Calu3 (cell line): Measurements from ENCODE around the gene INSL4. TPM values are rescaled to one million over a fixed set of nuclear protein-coding genes. Genes with fewer than 3 reads are reported as not detected.
A peak's percentile ranks its signal among the peaks of the same experiment; 100 is the strongest.

Experiments
- BruUV-seq: library from RNA; stranded (reverse); fragments of 400-500 nt; replicated peaks from 2 replicates; lab custom pipeline; 2021; lab: Mats Ljungman, UMichigan
- CTCF ChIA-PET: fragments of 300-600 bp; sonication (Branson Sonifier 250); formaldehyde crosslinking; loops from one replicate; lab custom pipeline; 2022; ENCODE audit warnings: antibody characterized with exemption; lab: Charles Lee
- DNase-seq: peaks from one replicate; pipeline ENCODE4 v3.0.0; 2022
- H3K27ac Mint-ChIP-seq: one replicate; pipeline ENCODE4 v1.8.0; 2022; ENCODE audit warnings: mixed read lengths; ENCODE audit not compliant: unreplicated experiment
- H3K27me3 Mint-ChIP-seq: one replicate; pipeline ENCODE4 v1.8.0; 2022; ENCODE audit warnings: mixed read lengths; ENCODE audit not compliant: unreplicated experiment
- H3K36me3 Mint-ChIP-seq: one replicate; pipeline ENCODE4 v1.8.0; 2022; ENCODE audit warnings: mild to moderate bottlenecking, moderate library complexity, mixed read lengths; ENCODE audit not compliant: insufficient read depth, unreplicated experiment
- H3K4me1 Mint-ChIP-seq: one replicate; pipeline ENCODE4 v1.8.0; 2022; ENCODE audit warnings: mild to moderate bottlenecking, low read depth, mixed read lengths; ENCODE audit not compliant: unreplicated experiment
- H3K4me3 Mint-ChIP-seq: one replicate; pipeline ENCODE4 v1.8.0; 2022; ENCODE audit warnings: mild to moderate bottlenecking, low read depth, moderate library complexity, mixed read lengths; ENCODE audit not compliant: unreplicated experiment
- H3K9me3 Mint-ChIP-seq: one replicate; pipeline ENCODE4 v1.8.0; 2022; ENCODE audit warnings: low read depth, mixed read lengths; ENCODE audit not compliant: unreplicated experiment
- CTCF ChIP-seq: fragments of 200-600 bp; IDR thresholded peaks from one replicate; pipeline ENCODE4 v1.8.0; 2022; ENCODE audit warnings: antibody characterized with exemption; ENCODE audit not compliant: unreplicated experiment
- intact Hi-C: fragments of 100-400 bp; cut with micrococcal nuclease; formaldehyde crosslinking; loops from one replicate; pipeline ENCODE4 v1.10.0; 2022; ENCODE audit not compliant: unreplicated experiment
- total RNA-seq: library from RNA; stranded (reverse); gene quantifications from 2 replicates; pipeline ENCODE4 v1.2.3, GENCODE V29; 2022

The INSL4 gene
- total RNA-seq, 1 experiment from 2014 or later = 0.54 TPM

DNA sequence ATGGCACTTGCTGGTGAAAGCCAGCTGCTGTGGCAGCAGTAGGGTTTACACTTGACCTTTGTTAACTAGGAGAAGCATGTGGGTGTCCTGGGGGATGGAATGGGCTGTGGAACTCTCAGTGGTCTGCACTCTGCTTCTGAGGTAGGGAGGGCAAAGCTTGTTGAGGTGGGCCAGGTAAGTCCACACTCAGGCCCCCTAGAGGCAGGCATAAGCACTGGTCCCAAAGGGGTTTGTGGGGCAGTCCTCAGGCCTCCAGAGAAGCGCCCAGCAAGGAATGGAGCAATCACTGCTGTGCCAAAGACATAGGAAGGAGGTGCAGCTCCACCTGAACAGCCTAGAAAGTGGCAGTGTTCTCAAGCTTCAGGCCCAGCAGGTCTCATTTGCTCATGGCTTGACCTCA, 34.7 kb downstream of the INSL4 start:
- CTCF ChIA-PET = no interaction called here
- H3K9me3 Mint-ChIP-seq = no peaks in the 10 kb centered on the region
- no TSS peak for BruUV-seq

DNA sequence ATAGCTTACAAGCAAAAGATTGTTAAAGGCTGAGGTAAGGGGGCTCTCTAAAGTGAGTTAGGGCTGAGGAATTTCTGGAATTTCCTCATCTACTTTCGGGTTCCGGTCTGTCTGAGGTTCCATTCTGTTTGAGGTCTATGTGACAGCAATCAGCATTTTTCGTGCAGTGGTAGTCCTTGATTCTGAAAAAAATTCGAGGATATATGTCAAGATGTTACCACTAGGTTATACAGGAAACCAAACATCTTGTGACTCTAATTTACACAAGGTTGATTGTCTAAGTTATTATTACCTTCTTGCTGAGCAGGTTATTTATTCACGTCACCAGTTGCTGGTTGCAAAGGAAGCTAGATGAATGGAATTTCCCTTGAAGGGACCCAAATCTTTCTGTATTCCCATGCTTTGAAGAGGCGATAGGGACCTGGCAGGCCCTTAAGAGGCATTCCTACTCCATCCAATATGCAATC, 38.1 kb downstream of the INSL4 start:
- H3K4me3 Mint-ChIP-seq = no peak overlapping the region

More for the DNA sequence above, 34.7 kb downstream of the INSL4 start:
- Mint-ChIP-seq H3K4me3 (no peak overlapping the region), H3K27me3 (no peaks in the 10 kb centered on the region), H3K36me3 (no peaks in the 10 kb centered on the region), H3K4me1 (peaks cover 28% of the 10 kb centered on the region), H3K27ac (no peak overlapping the region)
- DNase-seq = no peak
- no peak for TF ChIP-seq CTCF
- intact Hi-C loops = loop anchor here (10.0 kb wide), 1 partner anchor 159 kb away; no protein-coding TSS in a partner anchor

DNA sequence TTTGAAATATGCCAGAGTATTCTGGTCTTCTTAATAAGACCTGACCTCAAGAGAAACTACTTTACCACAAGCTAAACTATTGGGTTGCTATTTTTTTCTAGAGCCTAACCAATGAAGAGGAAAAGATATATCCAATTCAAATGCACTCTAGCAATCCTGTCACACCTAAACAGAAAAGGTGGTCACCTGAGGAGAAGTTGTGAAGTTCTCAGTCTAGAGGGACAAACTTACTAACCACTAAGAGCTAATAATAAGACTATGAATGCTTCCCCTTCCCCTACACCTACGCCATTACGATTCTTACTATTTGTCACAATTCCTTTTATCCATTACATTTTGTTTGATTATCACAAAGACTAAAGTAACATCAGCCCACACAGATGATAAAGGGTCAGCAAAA, 43.6 kb downstream of the INSL4 start:
- Mint-ChIP-seq H3K27me3 (no peaks in the 10 kb centered on the region), H3K4me1 (peaks cover 4% of the 10 kb centered on the region), H3K27ac (no peak overlapping the region), H3K4me3 (no peak overlapping the region), H3K9me3 (peaks cover 2% of the 10 kb centered on the region), H3K36me3 (no peaks in the 10 kb centered on the region)
- BruUV-seq = no TSS peak
- no peak for TF ChIP-seq CTCF
- intact Hi-C loops = no loop called here
- CTCF ChIA-PET = interaction anchor here (0.9 kb wide), 1 partner anchor 14 kb away, joined by 3 read pairs; no protein-coding TSS in a partner anchor
- DNase-seq = no peak

More for the DNA sequence above, 38.1 kb downstream of the INSL4 start:
- H3K27ac Mint-ChIP-seq = peak overlapping the region; percentile 58
- H3K4me1 Mint-ChIP-seq = peaks cover 28% of the 10 kb centered on the region
- H3K36me3 Mint-ChIP-seq = no peaks in the 10 kb centered on the region
- intact Hi-C loops = loop anchor here (10.0 kb wide), 1 partner anchor 156 kb away; no protein-coding TSS in a partner anchor
- H3K27me3 Mint-ChIP-seq = no peaks in the 10 kb centered on the region
- DNase-seq = peak; percentile 27
- no peak for TF ChIP-seq CTCF
- CTCF ChIA-PET = interaction anchor here (0.7 to 1.3 kb wide), 3 partner anchors 52 to 168 kb away, joined by 4 to 5 read pairs (median 4); partner anchors contain the start of gene PLGRKT
- no peaks in the 10 kb centered on the region for H3K9me3 Mint-ChIP-seq
- BruUV-seq = no TSS peak

DNA sequence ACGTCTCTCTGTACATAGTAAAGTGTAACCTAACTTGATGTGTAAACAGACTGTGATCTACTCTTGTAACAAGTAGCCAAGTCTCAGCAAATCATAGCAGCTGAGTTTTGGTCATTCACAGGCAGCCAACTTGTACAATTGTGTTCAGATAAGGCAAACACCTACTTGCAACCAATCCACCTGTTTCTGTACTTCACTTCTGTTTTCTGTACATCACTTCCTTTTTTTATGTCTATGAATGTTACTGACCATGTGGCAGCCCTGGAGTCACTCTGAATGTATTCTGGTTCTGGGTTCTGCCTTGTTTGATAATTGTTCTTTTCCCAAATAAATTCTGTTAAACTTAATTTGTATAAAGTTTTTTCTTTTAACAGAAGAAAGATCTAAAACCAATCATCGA, 47.3 kb downstream of the INSL4 start:
- CTCF ChIA-PET = no interaction called here
- Mint-ChIP-seq H3K4me3 (no peak overlapping the region), H3K9me3 (peaks cover 2% of the 10 kb centered on the region), H3K4me1 (no peaks in the 10 kb centered on the region), H3K27me3 (no peaks in the 10 kb centered on the region), H3K27ac (no peak overlapping the region), H3K36me3 (no peaks in the 10 kb centered on the region)
- intact Hi-C loops = no loop called here
- no peak for DNase-seq
- no peak for TF ChIP-seq CTCF
- BruUV-seq = no TSS peak

Other genes with a start within 250 kb of the INSL4 start
- gene JAK2, start 246.1 kb upstream of the INSL4 start, total RNA-seq = 6.3 and 9.2 TPM in 2 replicates
- gene INSL6, start 45.8 kb upstream of the INSL4 start, total RNA-seq = not detected in 2 replicates
- gene RLN2, start 73.3 kb downstream of the INSL4 start, total RNA-seq = 2.2 and 2.4 TPM in 2 replicates
- gene RLN1, start 108.5 kb downstream of the INSL4 start, total RNA-seq = not detected in 2 replicates
- gene PLGRKT, start 206.5 kb downstream of the INSL4 start, total RNA-seq = 15.1 and 17.4 TPM in 2 replicates
- 1.9 and 3.6 TPM in 2 replicates for gene CD274, start 219.1 kb downstream of the INSL4 start, total RNA-seq